ENCODE data around the gene NFAT5. TPM values are rescaled to one million over a fixed set of nuclear protein-coding genes. Genes with fewer than 3 reads are reported as not detected.

Gene NFAT5
- total RNA-seq, 1 experiment from 2014 or later = 21.0 TPM

GRCh38 chr16:69563605-69564580, 1.9 kb upstream of the NFAT5 start:
- H4K8ac ChIP-seq (replicated peaks; ENCODE audit: insufficient read length, low read depth, low read length) = no peak overlapping the region
- H3K4me1 ChIP-seq (ENCODE audit: insufficient read depth, low read length) = peaks cover 4% of the 10 kb centered on the region; the same call in 1 of the 2 replicates
- H3K9ac ChIP-seq (ENCODE audit: extremely low read depth, insufficient read length, low read length) = no peak overlapping the region
- H2BK20ac ChIP-seq (ENCODE audit: low read depth, low read length, poor library complexity, severe bottlenecking) = no peak overlapping the region
- no peak overlapping the region for H2BK120ac ChIP-seq (ENCODE audit: low read depth, low read length, poor library complexity, severe bottlenecking)
- H3K23me2 ChIP-seq (ENCODE audit: insufficient read length, low read depth, low read length, poor library complexity, severe bottlenecking) = peaks cover 17% of the 10 kb centered on the region
- Mint-ChIP-seq H3K27ac (peak overlapping the region; percentile 35 to 93 (median 89)), H3K9me3 (no peaks in the 10 kb centered on the region; a peak in 1 of 5 replicates), H3K36me3 (ENCODE audit: insufficient read depth in 1 of 3, low read depth in 3 of 3) (peaks cover 0 to 2% (median 0%) of the 10 kb centered on the region in 3 experiments; a peak in 1 of 7 replicates), H3K4me3 (peak overlapping the region; percentile 28 to 79), H3K27me3 (ENCODE audit: low read depth) (no peaks in the 10 kb centered on the region), H3K4me1 (peaks cover 30 to 33% of the 10 kb centered on the region in 2 experiments)
- no peak overlapping the region for H3T11ph ChIP-seq (ENCODE audit: low read length)
- no peaks in the 10 kb centered on the region for H4K20me1 ChIP-seq (ENCODE audit: control insufficient read depth, insufficient read depth, insufficient read length)
- H3K14ac ChIP-seq (ENCODE audit: insufficient read depth, low read length) = no peak overlapping the region
- no peak overlapping the region for H2AFZ ChIP-seq (ENCODE audit: low read length)
- H3K79me1 ChIP-seq (ENCODE audit: insufficient read depth, low read depth, low read length, poor library complexity, severe bottlenecking) = no peaks in the 10 kb centered on the region
- H3K27ac ChIP-seq (ENCODE audit: insufficient read length, low read depth, low read length) = peak overlapping the region; percentile 16
- no peak overlapping the region for H2BK15ac ChIP-seq (ENCODE audit: low read depth, low read length)
- H3K79me2 ChIP-seq (ENCODE audit: insufficient read depth, low read length) = peaks cover 8% of the 10 kb centered on the region; the same call in 1 of the 2 replicates
- no peak for TF ChIP-seq CTCF (conservative IDR thresholded peaks at IDR 0.05)
- H2AK5ac ChIP-seq (ENCODE audit: insufficient read length, low read length) = no peak overlapping the region
- H3K23ac ChIP-seq (ENCODE audit: insufficient read length, low read depth, low read length) = no peak overlapping the region
- no peaks in the 10 kb centered on the region for H3K27me3 ChIP-seq (ENCODE audit: insufficient read depth, low read length)
- no peak overlapping the region for H4K91ac ChIP-seq (ENCODE audit: insufficient read length, low read depth, low read length)
- no CpG with 5 or more reads among the region's 13 CpGs for WGBS (ENCODE audit: extremely low coverage, insufficient read length, low lambda C conversion rate)
- no peak for DNase-seq
- no peaks in the 10 kb centered on the region for H3K9me3 ChIP-seq (ENCODE audit: control insufficient read depth, low read depth, low read length)
- H3K4me2 ChIP-seq (ENCODE audit: insufficient read depth, insufficient read length, low read length) = peak overlapping the region; percentile 83
- no peak overlapping the region for H3K56ac ChIP-seq (ENCODE audit: insufficient read length, low read depth, low read length)
- no peak overlapping the region for H2BK12ac ChIP-seq (ENCODE audit: insufficient read length, low read depth, low read length)
- H4K5ac ChIP-seq (ENCODE audit: insufficient read length, low read depth, low read length) = no peak overlapping the region
- no peak overlapping the region for H3K18ac ChIP-seq (ENCODE audit: insufficient read length, low read depth, low read length)
- no peak overlapping the region for H3K4ac ChIP-seq (ENCODE audit: low read depth, low read length)
- H2BK5ac ChIP-seq (ENCODE audit: insufficient read length, low read length) = no peak overlapping the region

Data from H9 (cell line).